ENCODE results near the gene NEURL1.
"Not testable (repeated sequence)": the region's sequence is repeated elsewhere in the genome, so short reads cannot be mapped to it uniquely, and the experiment has no call there.

NEURL1 gene

DNA sequence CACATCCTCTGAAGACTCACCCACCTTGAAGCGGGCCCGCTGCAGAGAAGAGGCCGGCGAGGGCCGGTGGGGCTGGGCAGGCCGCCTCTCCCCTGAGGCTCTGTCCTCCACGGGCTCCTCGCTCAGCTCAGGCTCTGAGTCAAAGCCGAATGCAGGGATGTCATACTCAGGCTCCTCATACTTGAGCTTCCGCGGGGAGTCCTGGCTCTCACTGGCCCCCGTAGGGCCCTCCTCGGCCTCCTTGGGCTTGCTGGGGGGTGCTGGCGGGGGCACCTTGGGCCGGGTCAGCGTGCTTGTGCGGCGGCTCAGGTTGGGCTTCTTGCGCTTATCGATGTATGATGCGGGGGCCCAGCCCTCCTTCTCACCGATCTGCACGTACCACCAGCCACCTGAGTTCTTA lies 109.9 kb downstream of the NEURL1 start:
- no peak overlapping the region for H2AFZ ChIP-seq (ENCODE audit: low read depth, low read length, severe bottlenecking)
- H4K20me1 ChIP-seq (ENCODE audit: low read depth, low read length) = no peaks in the 10 kb centered on the region
- no peaks in the 10 kb centered on the region for H3K9me2 ChIP-seq (replicated peaks; ENCODE audit: insufficient read depth, low read length)
- H3K79me2 ChIP-seq (ENCODE audit: insufficient read depth, low read length) = no peaks in the 10 kb centered on the region
- H3K9me3 ChIP-seq (ENCODE audit: insufficient read depth, low read length) = no peaks in the 10 kb centered on the region
- no peaks in the 10 kb centered on the region for H3K27me3 ChIP-seq (ENCODE audit: low read length)
- no peak overlapping the region for H3K27ac ChIP-seq (ENCODE audit: low read depth, low read length)
- H3K36me3 ChIP-seq (ENCODE audit: low read length) = no peaks in the 10 kb centered on the region
- H3K4me3 ChIP-seq (ENCODE audit: insufficient read depth, low read length, poor library complexity, severe bottlenecking) = no peak overlapping the region
- H3K9ac ChIP-seq (ENCODE audit: low read length) = no peak overlapping the region
- TF ChIP-seq EZH2phosphoT487 (conservative IDR thresholded peaks at IDR 0.05; ENCODE audit: low read length) (no peak), CTCF (IDR thresholded peaks at IDR 0.05; ENCODE audit: insufficient read depth, low read length, poor library complexity, severe bottlenecking) (no peak)
- no peaks in the 10 kb centered on the region for H3F3A ChIP-seq (ENCODE audit: insufficient read depth)
- no peak overlapping the region for H3K4me2 ChIP-seq (ENCODE audit: low read depth, low read length, poor library complexity, severe bottlenecking)

DNA sequence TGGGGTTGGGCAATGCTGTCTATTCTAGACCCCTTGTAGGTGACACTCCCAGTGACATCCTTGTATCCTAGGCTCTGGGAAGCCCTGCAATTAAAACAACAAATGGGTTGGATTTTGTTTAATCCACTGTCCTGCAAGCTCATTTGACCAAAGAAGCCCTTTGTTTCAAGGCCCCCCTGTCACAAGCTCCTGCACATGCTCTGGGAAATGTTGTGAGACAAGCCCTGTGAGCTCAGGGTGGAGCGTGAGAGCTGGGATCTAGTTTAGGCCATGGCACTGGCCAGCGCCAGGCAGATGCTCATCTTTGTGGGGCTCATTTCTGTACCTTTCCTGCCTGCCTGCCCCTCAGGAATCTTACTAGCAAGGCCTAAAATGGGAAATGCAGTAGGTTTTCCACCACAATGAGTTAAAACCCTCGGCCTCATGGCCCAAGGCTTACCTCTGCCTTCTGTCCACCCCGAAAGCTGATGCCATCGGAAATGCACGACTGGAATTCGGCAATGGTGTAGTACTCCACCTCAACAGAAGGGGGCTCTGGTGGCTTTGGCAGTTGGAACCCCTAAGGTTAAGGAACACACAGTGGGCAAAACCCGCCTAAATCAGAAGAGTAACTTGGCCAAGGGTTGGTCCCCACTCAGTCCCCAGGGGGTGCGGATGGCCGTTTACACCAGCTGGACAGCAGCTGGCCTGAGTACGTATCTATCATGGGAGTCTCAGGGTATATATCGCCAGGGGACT lies 112.0 kb downstream of the NEURL1 start:
- no peaks in the 10 kb centered on the region for H3K9me2 ChIP-seq (replicated peaks; ENCODE audit: insufficient read depth, low read length)
- H3K9ac ChIP-seq (ENCODE audit: low read length) = no peak overlapping the region
- H3K27me3 ChIP-seq (ENCODE audit: low read length) = no peaks in the 10 kb centered on the region
- no peaks in the 10 kb centered on the region for H3K36me3 ChIP-seq (ENCODE audit: low read length)
- no peaks in the 10 kb centered on the region for H4K20me1 ChIP-seq (ENCODE audit: low read depth, low read length)
- H3K79me2 ChIP-seq (ENCODE audit: insufficient read depth, low read length) = no peaks in the 10 kb centered on the region
- no peak overlapping the region for H2AFZ ChIP-seq (ENCODE audit: low read depth, low read length, severe bottlenecking)
- H3K9me3 ChIP-seq (ENCODE audit: insufficient read depth, low read length) = no peaks in the 10 kb centered on the region
- no peaks in the 10 kb centered on the region for H3F3A ChIP-seq (ENCODE audit: insufficient read depth)
- H3K27ac ChIP-seq (ENCODE audit: low read depth, low read length) = no peak overlapping the region
- TF ChIP-seq CTCF (IDR thresholded peaks at IDR 0.05; ENCODE audit: insufficient read depth, low read length, poor library complexity, severe bottlenecking) = peak; percentile 42
- TF ChIP-seq EZH2phosphoT487 (conservative IDR thresholded peaks at IDR 0.05; ENCODE audit: low read length) = no peak
- H3K4me3 ChIP-seq (ENCODE audit: insufficient read depth, low read length, poor library complexity, severe bottlenecking) = no peak overlapping the region
- H3K4me2 ChIP-seq (ENCODE audit: low read depth, low read length, poor library complexity, severe bottlenecking) = no peak overlapping the region

GRCh38 chr10:103606097-103606438 lies 112.6 kb downstream of the NEURL1 start:
- H3K4me2 ChIP-seq (ENCODE audit: low read depth, low read length, poor library complexity, severe bottlenecking); H3K36me3 ChIP-seq (ENCODE audit: low read length); H3K79me2 ChIP-seq (ENCODE audit: insufficient read depth, low read length); H3K4me3 ChIP-seq (ENCODE audit: insufficient read depth, low read length, poor library complexity, severe bottlenecking); H3K27ac ChIP-seq (ENCODE audit: low read depth, low read length); H3F3A ChIP-seq (ENCODE audit: insufficient read depth); H2AFZ ChIP-seq (ENCODE audit: low read depth, low read length, severe bottlenecking); H3K9ac ChIP-seq (ENCODE audit: low read length); H3K9me3 ChIP-seq (ENCODE audit: insufficient read depth, low read length); H3K27me3 ChIP-seq (ENCODE audit: low read length); H4K20me1 ChIP-seq (ENCODE audit: low read depth, low read length); H3K9me2 ChIP-seq (replicated peaks; ENCODE audit: insufficient read depth, low read length): not testable (repeated sequence)

GRCh38 chr10:103607051-103607450 lies 113.5 kb downstream of the NEURL1 start:
- H3K9me3 ChIP-seq (ENCODE audit: insufficient read depth, low read length); H3K36me3 ChIP-seq (ENCODE audit: low read length); H3K27ac ChIP-seq (ENCODE audit: low read depth, low read length); H4K20me1 ChIP-seq (ENCODE audit: low read depth, low read length); H3K79me2 ChIP-seq (ENCODE audit: insufficient read depth, low read length); H3K4me2 ChIP-seq (ENCODE audit: low read depth, low read length, poor library complexity, severe bottlenecking); H2AFZ ChIP-seq (ENCODE audit: low read depth, low read length, severe bottlenecking); H3K9me2 ChIP-seq (replicated peaks; ENCODE audit: insufficient read depth, low read length); H3F3A ChIP-seq (ENCODE audit: insufficient read depth); H3K9ac ChIP-seq (ENCODE audit: low read length); H3K27me3 ChIP-seq (ENCODE audit: low read length); H3K4me3 ChIP-seq (ENCODE audit: insufficient read depth, low read length, poor library complexity, severe bottlenecking): not testable (repeated sequence)

GRCh38 chr10:103608056-103608455 lies 114.6 kb downstream of the NEURL1 start:
- H3K79me2 ChIP-seq (ENCODE audit: insufficient read depth, low read length); H3K4me3 ChIP-seq (ENCODE audit: insufficient read depth, low read length, poor library complexity, severe bottlenecking); H2AFZ ChIP-seq (ENCODE audit: low read depth, low read length, severe bottlenecking); H3K9ac ChIP-seq (ENCODE audit: low read length); H3K36me3 ChIP-seq (ENCODE audit: low read length); H3K27ac ChIP-seq (ENCODE audit: low read depth, low read length); H3F3A ChIP-seq (ENCODE audit: insufficient read depth); H3K27me3 ChIP-seq (ENCODE audit: low read length); H4K20me1 ChIP-seq (ENCODE audit: low read depth, low read length); H3K4me2 ChIP-seq (ENCODE audit: low read depth, low read length, poor library complexity, severe bottlenecking); H3K9me2 ChIP-seq (replicated peaks; ENCODE audit: insufficient read depth, low read length); H3K9me3 ChIP-seq (ENCODE audit: insufficient read depth, low read length): not testable (repeated sequence)
